AG04449 (cell line): ENCODE measurements around the gene DCAF10.
"Not testable (repeated sequence)": the region's sequence is repeated elsewhere in the genome, so short reads cannot be mapped to it uniquely, and the experiment has no call there.

ENCODE experiments used
- CTCF ChIA-PET: fragments of 350-600 bp; formaldehyde crosslinking; extraction: SDS; loops from one replicate; lab custom pipeline; 2021; ENCODE audit warnings: antibody characterized with exemption; lab: Yijun Ruan, JAX
- POLR2A ChIA-PET: fragments of 400-600, 350-600 bp; formaldehyde crosslinking; extraction: SDS; loops from one replicate; lab custom pipeline; 2020; ENCODE audit warnings: antibody characterized with exemption, inconsistent platforms; lab: Yijun Ruan, JAX
- DNase-seq: peaks from one replicate; pipeline ENCODE4 v3.0.0-alpha.2; 2010; ENCODE audit warnings: low read depth, low spot score
- H3K4me3 ChIP-seq: 2 replicates; pipeline ENCODE4 v1.5.1; 2011; ENCODE audit warnings: low read depth, mild to moderate bottlenecking, control low read depth, low read length
- CTCF ChIP-seq: IDR thresholded peaks from one replicate; pipeline ENCODE4 v1.5.1; 2011; ENCODE audit warnings: mild to moderate bottlenecking, moderate library complexity, low read length, control low read depth, inconsistent platforms; ENCODE audit not compliant: insufficient read depth; ENCODE audit errors: missing control alignments

DCAF10 gene

GRCh38 chr9:37800631-37801286, at the start of gene DCAF10:
Gene DCAF10, plus strand, starts transcription at chr9:37800797. Its CDS starts 70 bp downstream, at chr9:37800867.
- no peak for DNase-seq
- peak within 1 kb of the TSS; percentile 99 for H3K4me3 ChIP-seq
- ChIA-PET POLR2A (interaction anchor here (1.0 to 1.2 kb wide), 4 partner anchors 9 to 209 kb away, joined by 3 to 11 read pairs (median 4); partner anchors contain the start of genes EXOSC3 and TOMM5), CTCF (interaction anchor here (1.3 to 1.8 kb wide), 2 partner anchors 17 to 52 kb away, joined by 4 to 5 read pairs; no protein-coding TSS in a partner anchor)
- peak; percentile 22 for TF ChIP-seq CTCF

GRCh38 chr9:37751186-37751585, 49.4 kb upstream of the DCAF10 start:
- no peak overlapping the region for H3K4me3 ChIP-seq
- TF ChIP-seq CTCF = no peak
- ChIA-PET CTCF (no interaction called here), POLR2A (no interaction called here)
- no peak for DNase-seq

- POLR2A ChIA-PET, DNase-seq, H3K4me3 ChIP-seq: not testable (repeated sequence)
- CTCF ChIA-PET = interaction anchor here (0.8 kb wide), 1 partner anchor 512 kb away, joined by 3 read pairs; no protein-coding TSS in a partner anchor
Measured at GRCh38 chr9:37751704-37752103, 48.9 kb upstream of the DCAF10 start.

- H3K4me3 ChIP-seq, DNase-seq, POLR2A ChIA-PET: not testable (repeated sequence)
- CTCF ChIA-PET = interaction anchor here (0.8 kb wide), 1 partner anchor 512 kb away, joined by 3 read pairs; no protein-coding TSS in a partner anchor
Measured at GRCh38 chr9:37752112-37752511, 48.5 kb upstream of the DCAF10 start.

DNA sequence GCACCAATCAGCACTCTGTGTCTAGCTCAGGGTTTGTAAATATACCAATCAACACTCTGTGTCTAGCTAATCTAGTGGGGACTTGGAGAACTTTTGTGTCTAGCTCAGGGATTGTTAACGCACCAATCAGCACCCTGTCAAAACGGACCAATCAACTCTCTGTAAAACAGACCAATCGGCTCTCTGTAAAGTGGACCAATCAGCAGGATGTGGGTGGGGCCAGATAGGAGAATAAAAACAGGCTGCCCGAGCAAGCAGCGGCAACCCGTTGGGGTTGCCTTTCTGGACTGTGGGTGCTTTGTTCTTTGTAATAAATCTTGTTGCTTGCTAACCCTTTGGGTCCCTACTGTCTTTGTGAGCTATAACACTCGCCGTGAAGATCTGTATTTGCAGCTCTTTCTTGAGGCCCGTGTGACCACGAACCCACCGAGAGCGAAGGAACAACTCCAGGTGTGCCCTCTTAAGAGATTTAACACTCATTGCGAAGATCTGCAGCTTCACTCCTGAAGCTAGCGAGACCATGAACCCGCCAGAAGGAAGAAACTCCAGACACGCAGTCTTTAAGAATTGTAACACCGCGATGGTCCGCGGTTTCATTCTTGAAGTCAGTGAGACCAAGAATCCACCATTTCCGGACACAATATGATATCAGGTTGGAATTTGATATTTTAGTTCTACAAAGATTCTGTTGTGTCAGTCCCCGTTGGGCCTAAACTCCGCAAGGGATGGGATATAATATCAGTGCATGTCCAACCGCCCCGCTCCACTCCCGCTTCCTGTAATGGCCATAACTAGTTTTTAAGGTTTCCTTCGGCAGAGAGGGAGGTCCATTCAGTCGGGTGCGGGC, 47.7 kb upstream of the DCAF10 start:
- no peak for DNase-seq
- POLR2A ChIA-PET = no interaction called here
- peak overlapping the region; percentile 79 for H3K4me3 ChIP-seq
- CTCF ChIA-PET = interaction anchor here (0.8 to 0.9 kb wide), 2 partner anchors 150 to 511 kb away, joined by 3 read pairs; no protein-coding TSS in a partner anchor
- TF ChIP-seq CTCF = no peak

DNA sequence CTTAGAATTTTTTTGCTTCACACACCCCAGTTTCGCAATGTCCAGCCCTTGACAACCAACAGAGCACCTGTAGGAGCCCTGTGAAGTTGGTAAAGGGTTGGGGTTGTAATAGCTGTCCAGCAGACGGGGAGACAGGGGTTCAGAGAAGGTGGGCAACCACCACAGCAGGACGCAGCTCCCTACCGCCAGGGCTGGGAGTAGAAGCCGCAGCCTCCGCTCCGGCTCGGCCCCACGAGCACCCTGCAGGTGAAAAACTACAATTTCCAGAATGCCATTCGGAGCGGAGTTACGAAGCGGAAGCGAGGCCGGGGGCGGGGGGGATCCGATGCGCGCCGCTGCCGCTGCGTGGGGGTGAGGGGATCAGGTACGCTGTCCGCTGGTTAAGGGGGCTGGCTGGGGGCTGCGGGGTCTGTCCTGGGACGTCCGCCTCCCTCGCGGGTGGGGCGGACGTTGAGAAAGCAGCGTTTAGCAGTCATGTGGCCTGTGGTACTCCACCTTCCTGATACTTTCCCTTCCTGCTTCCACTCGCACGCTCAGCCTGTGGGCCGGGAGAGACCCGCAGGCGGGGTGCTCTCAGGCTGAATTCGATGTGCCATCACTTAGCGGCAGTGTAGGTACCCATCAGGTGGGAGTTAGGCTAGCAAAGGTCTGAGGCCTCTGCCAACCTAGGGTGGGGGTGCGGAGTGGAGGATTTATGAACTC, 47.0 kb upstream of the DCAF10 start, which contains the start of gene TRMT10B:
Gene TRMT10B (plus strand): TSS at position 317 of the 702 bp plus-strand sequence. CDS start 8,127 bp downstream, outside the sequence.
- POLR2A ChIA-PET = no interaction called here
- H3K4me3 ChIP-seq = peak within 1 kb of the TSS; percentile 79
- DNase-seq = no peak
- CTCF ChIA-PET = interaction anchor here (0.9 kb wide), 1 partner anchor 149 kb away, joined by 3 read pairs; no protein-coding TSS in a partner anchor
- TF ChIP-seq CTCF = no peak
